OCI-LY7 (cell line): Measurements from ENCODE around the gene NXPH2. TPM values are rescaled to one million over a fixed set of nuclear protein-coding genes. Genes with fewer than 3 reads are reported as not detected.

Experiments
- BruUV-seq: library from RNA; stranded (reverse); fragments of 400-500 nt; replicated peaks from 2 replicates; lab custom pipeline; 2021; lab: Mats Ljungman, UMichigan
- CTCF ChIA-PET: fragments of 300-600 bp; sonication (Branson Sonifier 250); formaldehyde crosslinking; loops from one replicate; lab custom pipeline; 2022; ENCODE audit warnings: antibody characterized with exemption; ENCODE audit not compliant: unreplicated experiment; lab: Charles Lee
- POLR2A ChIA-PET: fragments of 300-600 bp; sonication (Branson Sonifier 250); formaldehyde crosslinking; loops from one replicate; lab custom pipeline; 2022; ENCODE audit warnings: antibody characterized with exemption; lab: Charles Lee
- DNase-seq: peaks from one replicate; pipeline ENCODE4 v3.0.0-alpha.2; 2015; ENCODE audit warnings: low spot score
- H2AFZ ChIP-seq: fragments of 200-600 bp; sonication (generic), shearing (Covaris generic); 2 replicates; pipeline ENCODE4 v1.6.1; 2014; ENCODE audit warnings: mild to moderate bottlenecking, antibody characterized with exemption, low read length, moderate library complexity
- H3K27ac ChIP-seq: fragments of 200-600 bp; sonication (generic); 2 replicates; pipeline ENCODE4 v1.5.1; 2014; ENCODE audit warnings: mixed run types, low read depth, mild to moderate bottlenecking, moderate library complexity, low read length, inconsistent platforms; ENCODE audit not compliant: poor library complexity, severe bottlenecking
- H3K36me3 ChIP-seq: fragments of 200-600 bp; sonication (generic); 2 replicates; pipeline ENCODE4 v1.6.1; 2014; ENCODE audit warnings: mild to moderate bottlenecking, antibody characterized with exemption, low read length, moderate library complexity, mixed read lengths; ENCODE audit not compliant: insufficient read depth
- H3K4me1 ChIP-seq: fragments of 200-600 bp; sonication (generic); 2 replicates; pipeline ENCODE4 v1.5.1; 2014; ENCODE audit warnings: mild to moderate bottlenecking, low read length; ENCODE audit not compliant: insufficient read depth, poor library complexity, severe bottlenecking
- H3K4me2 ChIP-seq: fragments of 200-600 bp; sonication (generic); 2 replicates; pipeline ENCODE4 v1.6.1; 2014; ENCODE audit warnings: mild to moderate bottlenecking, low read length
- H3K4me3 ChIP-seq: fragments of 200-600 bp; sonication (generic); 2 replicates; pipeline ENCODE4 v1.5.1; 2014; ENCODE audit warnings: mild to moderate bottlenecking, low read depth, low read length; ENCODE audit not compliant: poor library complexity, severe bottlenecking
- H3K79me2 ChIP-seq: fragments of 200-600 bp; sonication (generic); 2 replicates; pipeline ENCODE4 v1.6.1; 2016; ENCODE audit warnings: low read depth, mild to moderate bottlenecking, low read length, moderate library complexity, mixed read lengths; ENCODE audit not compliant: insufficient read depth
- H3K9me2 ChIP-seq: fragments of 200-600 bp; sonication (generic); 2 replicates; pipeline ENCODE4 v1.6.1; 2016; ENCODE audit warnings: mild to moderate bottlenecking, low read length, mixed read lengths; ENCODE audit not compliant: insufficient read depth
- H3K9me3 ChIP-seq: fragments of 200-600 bp; sonication (generic); 2 replicates; pipeline ENCODE4 v1.6.1; 2014; ENCODE audit warnings: mild to moderate bottlenecking, mixed run types, low read length, mixed read lengths
- H4K20me1 ChIP-seq: fragments of 200-600 bp; sonication (generic); 2 replicates; pipeline ENCODE4 v1.6.1; 2014; ENCODE audit warnings: mild to moderate bottlenecking, antibody characterized with exemption, low read length, moderate library complexity, mixed read lengths; ENCODE audit not compliant: insufficient read depth
- CTCF ChIP-seq: fragments of 200-600 bp; sonication (generic); conservative IDR thresholded peaks from 2 replicates; pipeline ENCODE4 v1.5.1; 2014; ENCODE audit warnings: mild to moderate bottlenecking, antibody characterized with exemption, low read length, moderate library complexity, mixed read lengths
- EZH2phosphoT487 ChIP-seq: fragments of 200-600 bp; sonication (generic); IDR thresholded peaks from 2 replicates; pipeline ENCODE4 v1.6.1; 2018; ENCODE audit warnings: low read depth, borderline replicate concordance, mild to moderate bottlenecking, mixed run types, antibody characterized with exemption, low read length, moderate library complexity, mixed read lengths
- intact Hi-C: fragments of 100-400 bp; cut with micrococcal nuclease; formaldehyde crosslinking; loops from one replicate; pipeline ENCODE4 v1.10.0; 2022; ENCODE audit not compliant: unreplicated experiment
- total RNA-seq, 2 experiments: library from RNA; depleted of rRNA in 1 of 2; stranded (reverse); fragments of >200 nt in 1 of 2; shearing (Covaris generic) in 1 of 2; gene quantifications; 2 replicates each; pipeline ENCODE4 v1.2.3, GENCODE V29; 2014 to 2022

The NXPH2 gene
- total RNA-seq, 2 experiments from 2014 or later, result not detected

GRCh38 chr2:138654146-138654545, 126.0 kb downstream of the NXPH2 start:
- Histone ChIP-seq H3K27ac (no peak overlapping the region), H3K36me3 (no peaks in the 10 kb centered on the region), H3K4me2 (no peak overlapping the region), H3K9me2 (no peaks in the 10 kb centered on the region), H4K20me1 (no peaks in the 10 kb centered on the region), H3K79me2 (no peaks in the 10 kb centered on the region), H3K4me3 (no peak overlapping the region), H3K4me1 (no peaks in the 10 kb centered on the region), H3K9me3 (no peaks in the 10 kb centered on the region), H2AFZ (no peak overlapping the region)
- no TSS peak for BruUV-seq
- intact Hi-C loops, result no loop called here
- TF ChIP-seq EZH2phosphoT487, result no peak
- no peak for TF ChIP-seq CTCF
- POLR2A ChIA-PET, result interaction anchor here (1.4 kb wide), 1 partner anchor 10 kb away, joined by 6 read pairs; no protein-coding TSS in a partner anchor
- CTCF ChIA-PET, result no interaction called here
- DNase-seq, result no peak

- H3K9me3 ChIP-seq, result no peaks in the 10 kb centered on the region
- ChIA-PET CTCF (no interaction called here), POLR2A (interaction anchor here (0.8 kb wide), 1 partner anchor 13 kb away, joined by 3 read pairs; no protein-coding TSS in a partner anchor)
- no peaks in the 10 kb centered on the region for H3K36me3 ChIP-seq
- no peaks in the 10 kb centered on the region for H4K20me1 ChIP-seq
- H3K27ac ChIP-seq, result no peak overlapping the region
- H3K79me2 ChIP-seq, result no peaks in the 10 kb centered on the region
- H3K4me1 ChIP-seq, result no peaks in the 10 kb centered on the region
- BruUV-seq, result no TSS peak
- no peak for TF ChIP-seq CTCF
- H3K9me2 ChIP-seq, result no peaks in the 10 kb centered on the region
- H3K4me3 ChIP-seq, result no peak overlapping the region
- DNase-seq, result no peak
- no peak overlapping the region for H2AFZ ChIP-seq
- intact Hi-C loops, result no loop called here
- H3K4me2 ChIP-seq, result no peak overlapping the region
Observed at GRCh38 chr2:138652378-138652777, 127.8 kb downstream of the NXPH2 start.

- Histone ChIP-seq H3K36me3 (no peaks in the 10 kb centered on the region), H3K9me2 (no peaks in the 10 kb centered on the region)
- POLR2A ChIA-PET, result no interaction called here
Observed at GRCh38 chr2:138649571-138649970, 130.6 kb downstream of the NXPH2 start.

More at GRCh38 chr2:138649571-138649970, 130.6 kb downstream of the NXPH2 start:
- Histone ChIP-seq H2AFZ (no peak overlapping the region), H3K79me2 (no peaks in the 10 kb centered on the region), H3K27ac (no peak overlapping the region), H3K4me3 (no peak overlapping the region), H3K4me2 (no peak overlapping the region), H3K4me1 (no peaks in the 10 kb centered on the region), H3K9me3 (no peaks in the 10 kb centered on the region), H4K20me1 (no peaks in the 10 kb centered on the region)
- no peak for DNase-seq
- intact Hi-C loops, result no loop called here
- CTCF ChIA-PET, result no interaction called here
- BruUV-seq, result no TSS peak
- TF ChIP-seq EZH2phosphoT487, result no peak
- TF ChIP-seq CTCF, result no peak
